HG02588 (cell line): ENCODE results near the gene DTNB.

Source experiments
- ATAC-seq: cut with Tn5 transposase; IDR thresholded peaks from one replicate; pipeline ENCODE4 v1.9.1; 2021; ENCODE audit warnings: mild to moderate bottlenecking, moderate library complexity; ENCODE audit not compliant: unreplicated experiment

Gene DTNB

GRCh38 chr2:25400576-25401216, 272.7 kb downstream of the DTNB start:
- ATAC-seq, result no peak

GRCh38 chr2:25400169-25400568, 273.2 kb downstream of the DTNB start:
- no peak for ATAC-seq

DNA sequence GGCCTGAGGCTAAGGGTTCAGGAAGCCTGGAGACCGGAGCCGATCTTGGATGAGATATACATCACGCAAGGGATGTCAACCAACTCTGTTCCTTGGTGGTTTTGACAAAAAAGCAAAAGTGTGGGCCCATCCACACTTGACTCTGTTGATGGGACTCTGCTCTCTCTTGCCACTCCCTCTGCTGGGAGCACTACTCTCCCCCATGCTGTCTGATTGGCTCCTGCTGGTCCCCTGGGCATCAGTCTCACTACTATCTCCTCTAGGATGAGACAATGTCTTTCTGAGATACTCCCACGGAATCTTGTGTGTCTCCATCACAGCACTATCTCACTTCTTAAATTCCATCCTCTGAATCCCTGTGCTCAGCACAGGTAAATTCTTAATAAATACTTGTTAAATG, 274.8 kb downstream of the DTNB start:
- ATAC-seq, result no peak

- ATAC-seq, result no peak
Measured at GRCh38 chr2:25397777-25398176, 275.6 kb downstream of the DTNB start.

- ATAC-seq, result no peak
Measured at GRCh38 chr2:25389161-25389560, 284.2 kb downstream of the DTNB start.

DNA sequence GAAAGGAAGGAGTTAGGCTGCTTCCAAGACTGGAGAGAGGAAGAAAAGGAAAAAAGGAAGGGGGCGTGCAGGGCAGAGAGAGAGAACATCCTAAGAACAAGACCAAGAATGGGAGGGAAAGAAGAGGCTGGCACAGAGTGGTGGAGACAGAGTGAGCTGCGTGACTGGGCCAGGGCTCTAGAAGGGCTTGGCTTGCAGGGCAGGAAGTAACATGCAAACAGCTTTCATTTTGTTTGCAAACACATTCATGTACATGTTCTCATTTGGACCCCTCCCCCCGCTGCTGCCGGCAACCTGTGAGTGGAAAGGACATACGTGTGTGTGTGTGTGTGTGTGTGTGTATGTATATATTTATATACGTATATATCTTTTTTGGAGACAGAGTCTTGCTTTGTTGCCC, 284.9 kb downstream of the DTNB start:
- ATAC-seq, result no peak

DNA sequence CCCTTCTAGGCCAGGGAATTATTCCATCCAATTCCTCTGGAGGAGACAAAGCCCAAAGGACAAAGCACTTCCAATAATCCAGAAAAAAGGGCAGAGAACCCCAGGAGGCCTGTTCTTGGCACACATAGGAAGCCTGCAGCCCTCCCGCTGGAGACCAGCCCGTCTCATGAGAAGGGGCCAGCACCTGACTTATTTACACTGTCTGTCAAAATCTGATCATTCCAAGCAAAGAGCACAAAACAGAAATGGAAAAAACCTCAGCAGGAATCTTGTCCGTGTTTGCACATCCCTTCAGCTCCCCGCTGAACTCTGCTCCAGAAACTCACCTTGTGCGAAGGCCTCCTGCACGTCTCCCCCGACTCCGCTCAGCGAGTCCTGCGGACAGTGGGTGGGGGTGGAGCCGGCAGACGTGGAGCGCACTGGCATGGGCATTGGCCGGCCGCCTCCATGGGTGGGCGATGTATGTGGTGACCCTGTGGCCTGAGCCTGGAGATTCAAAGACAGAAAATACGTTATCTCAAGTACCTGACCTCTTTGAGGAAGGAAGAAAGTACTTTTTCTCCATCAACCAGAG, 285.4 kb downstream of the DTNB start:
- ATAC-seq, result no peak

- no peak for ATAC-seq
Measured at GRCh38 chr2:25386971-25387875, 286.2 kb downstream of the DTNB start.

DNA sequence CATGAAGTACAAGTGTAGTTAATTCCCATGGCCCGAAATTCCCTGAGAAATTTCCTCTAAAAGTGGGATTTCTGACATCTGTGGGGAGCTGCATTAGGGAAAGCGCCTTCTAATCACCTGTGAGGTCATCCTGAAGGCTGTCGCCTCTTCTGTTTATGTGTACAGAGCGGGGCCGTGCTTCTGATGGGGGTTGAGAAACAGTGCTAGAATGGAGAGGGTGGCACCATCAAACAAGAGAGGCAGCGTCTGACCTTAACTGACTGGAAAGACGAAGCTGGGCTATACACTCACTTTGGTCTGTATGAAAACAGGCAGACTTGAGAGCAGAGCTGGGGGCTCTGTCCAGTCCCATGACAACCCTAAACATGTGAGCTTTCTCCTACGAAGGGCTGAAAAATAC, 287.5 kb downstream of the DTNB start:
- no peak for ATAC-seq

DNA sequence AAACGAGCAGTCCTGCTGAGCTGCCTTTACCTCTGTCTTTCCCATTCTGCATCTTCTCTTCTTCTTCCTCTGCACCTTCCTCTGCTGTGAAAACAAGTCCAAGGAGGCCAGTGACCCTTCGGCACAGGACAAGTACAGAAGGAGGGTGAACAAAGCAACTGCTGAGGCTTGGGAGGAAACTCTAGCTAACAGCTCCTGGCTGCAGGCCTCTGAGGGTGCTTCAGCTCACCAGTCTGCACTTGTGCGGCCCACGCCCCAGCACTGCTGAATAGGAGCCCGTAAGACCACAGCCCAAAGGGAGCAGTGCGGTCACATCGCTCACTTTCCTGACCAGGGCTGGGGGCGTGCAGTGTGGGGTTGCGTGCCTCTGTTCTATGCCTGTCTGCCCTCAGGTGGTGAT, 289.6 kb downstream of the DTNB start:
- ATAC-seq, result no peak

- no peak for ATAC-seq
Measured at GRCh38 chr2:25381502-25381901, 291.9 kb downstream of the DTNB start.

DNA sequence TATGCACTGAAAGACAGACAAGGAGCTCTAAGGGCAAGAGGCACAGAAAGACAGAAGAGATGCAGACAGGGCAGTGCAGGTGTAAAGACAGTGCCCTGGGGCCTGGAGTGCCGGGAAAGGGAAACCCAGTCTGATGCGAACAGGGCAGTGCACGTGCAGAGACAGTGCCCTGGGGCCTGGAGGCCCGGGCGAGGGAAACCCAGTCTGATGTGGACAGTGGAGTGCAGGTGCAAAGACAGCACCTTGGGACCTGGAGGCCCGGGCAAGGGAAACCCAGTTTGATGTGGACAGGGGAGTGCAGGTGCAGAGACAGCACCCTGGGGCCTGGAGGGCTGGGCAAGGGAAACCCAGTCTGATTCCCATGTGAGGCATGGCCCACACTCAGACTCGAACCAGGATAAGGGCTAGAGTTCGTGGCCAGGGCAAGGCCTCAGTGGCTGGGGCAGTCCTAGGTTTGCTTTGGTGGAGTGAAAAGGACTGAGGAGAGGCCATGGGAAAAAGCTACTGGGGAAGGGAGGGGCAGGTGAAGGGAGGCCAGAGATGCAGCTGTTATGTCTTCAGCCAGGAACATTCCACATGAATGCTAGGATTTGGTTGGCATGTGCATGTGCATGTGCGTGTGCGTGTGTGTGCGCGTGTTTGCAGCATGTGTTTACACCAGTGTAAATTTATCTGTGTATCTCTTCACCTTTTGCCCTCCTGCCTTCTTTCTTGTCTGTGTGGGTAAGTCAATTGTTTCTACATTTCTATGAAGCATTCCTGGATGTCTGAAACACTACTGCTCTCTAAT, 292.6 kb downstream of the DTNB start:
- no peak for ATAC-seq

DNA sequence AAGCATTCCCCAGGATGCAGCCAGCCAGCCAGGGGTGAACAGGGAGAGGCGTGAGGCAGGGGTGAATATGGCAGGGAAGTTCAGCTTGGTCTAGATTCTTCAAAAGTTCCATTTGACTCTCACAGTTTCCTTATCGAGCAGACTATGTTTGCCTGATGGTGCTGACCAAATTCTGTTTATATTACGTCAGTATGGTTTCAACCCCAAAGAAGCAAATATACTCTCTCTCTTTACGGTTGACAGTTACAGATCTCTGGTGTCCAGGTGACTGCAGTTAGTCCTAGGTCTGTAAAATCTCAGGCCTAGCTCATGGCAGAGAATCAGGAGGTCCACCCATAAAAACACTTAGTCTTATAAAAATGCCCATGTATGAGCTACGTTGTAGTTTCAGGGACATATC, 293.4 kb downstream of the DTNB start:
- no peak for ATAC-seq

DNA sequence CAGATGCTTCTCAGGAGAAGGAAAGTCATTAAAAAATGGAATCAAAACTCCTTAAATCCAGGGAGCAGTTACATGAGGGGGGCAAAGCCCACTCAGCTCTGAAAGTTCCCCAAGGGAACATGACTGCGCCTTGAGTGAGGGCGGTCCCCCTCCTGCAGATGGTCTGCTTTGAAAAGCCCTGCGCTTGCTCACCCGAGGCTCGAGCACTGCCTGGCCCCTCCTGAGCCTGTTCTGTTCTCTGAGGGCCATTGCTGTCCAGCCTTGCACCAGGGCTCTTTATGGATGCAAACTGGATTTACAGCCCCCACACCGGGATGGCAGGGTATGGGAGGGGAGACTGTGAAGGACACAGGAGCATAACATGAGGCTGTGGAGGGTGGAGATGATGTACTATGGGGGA, 293.8 kb downstream of the DTNB start:
- no peak for ATAC-seq

GRCh38 chr2:25378731-25379490, 294.5 kb downstream of the DTNB start:
- ATAC-seq, result no peak

- ATAC-seq, result no peak
Measured at GRCh38 chr2:25377822-25378421, 295.5 kb downstream of the DTNB start.

- peak; percentile 88 for ATAC-seq
Measured at GRCh38 chr2:25376750-25377621, 296.4 kb downstream of the DTNB start.

DNA sequence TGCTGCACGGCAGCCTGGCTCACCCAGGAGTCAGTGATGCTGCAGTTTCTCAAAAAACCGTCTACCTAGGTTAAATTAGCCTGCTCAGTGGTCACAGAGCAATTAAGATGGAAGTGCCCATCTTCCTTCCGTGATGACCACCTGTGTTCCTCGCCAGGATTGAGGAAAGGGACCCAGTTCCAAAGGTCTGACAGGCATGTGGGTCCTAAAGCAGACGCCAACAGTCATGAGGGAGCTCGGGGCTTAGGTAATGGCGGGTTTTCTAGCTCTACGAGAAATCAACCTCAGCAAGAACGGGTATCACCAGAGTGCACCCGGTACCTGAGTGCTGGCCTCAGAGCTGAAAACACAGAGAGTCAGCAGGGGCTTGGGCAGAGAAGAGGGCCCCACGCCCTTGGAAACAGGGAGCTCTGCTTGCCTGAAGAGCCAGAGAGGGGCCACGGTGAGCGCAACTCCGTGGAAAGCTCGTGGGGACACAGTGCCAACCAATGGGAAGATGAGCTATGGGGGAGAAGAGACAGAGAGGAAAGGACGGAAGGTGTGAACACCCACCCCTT, 297.3 kb downstream of the DTNB start:
- no peak for ATAC-seq
